OCI-LY3 (cell line): ENCODE results near the gene BRI3BP.

Experiments used
- EZH2phosphoT487 ChIP-seq: fragments of 200-600 bp; shearing (Covaris generic); IDR thresholded peaks from 2 replicates; pipeline ENCODE4 v1.6.1; 2018; ENCODE audit warnings: antibody characterized with exemption, mixed run types, low read depth
- TF ChIP-seq, protein P1 (sequence below): fragments of 200-600, 300-600 bp; sonication (generic); IDR thresholded peaks from 2 replicates; pipeline ENCODE4 v1.5.1; 2014; ENCODE audit warnings: antibody characterized with exemption, low read length, low read depth

- TF ChIP-seq, protein P1, sequence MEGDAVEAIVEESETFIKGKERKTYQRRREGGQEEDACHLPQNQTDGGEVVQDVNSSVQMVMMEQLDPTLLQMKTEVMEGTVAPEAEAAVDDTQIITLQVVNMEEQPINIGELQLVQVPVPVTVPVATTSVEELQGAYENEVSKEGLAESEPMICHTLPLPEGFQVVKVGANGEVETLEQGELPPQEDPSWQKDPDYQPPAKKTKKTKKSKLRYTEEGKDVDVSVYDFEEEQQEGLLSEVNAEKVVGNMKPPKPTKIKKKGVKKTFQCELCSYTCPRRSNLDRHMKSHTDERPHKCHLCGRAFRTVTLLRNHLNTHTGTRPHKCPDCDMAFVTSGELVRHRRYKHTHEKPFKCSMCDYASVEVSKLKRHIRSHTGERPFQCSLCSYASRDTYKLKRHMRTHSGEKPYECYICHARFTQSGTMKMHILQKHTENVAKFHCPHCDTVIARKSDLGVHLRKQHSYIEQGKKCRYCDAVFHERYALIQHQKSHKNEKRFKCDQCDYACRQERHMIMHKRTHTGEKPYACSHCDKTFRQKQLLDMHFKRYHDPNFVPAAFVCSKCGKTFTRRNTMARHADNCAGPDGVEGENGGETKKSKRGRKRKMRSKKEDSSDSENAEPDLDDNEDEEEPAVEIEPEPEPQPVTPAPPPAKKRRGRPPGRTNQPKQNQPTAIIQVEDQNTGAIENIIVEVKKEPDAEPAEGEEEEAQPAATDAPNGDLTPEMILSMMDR: no peak
- no peak for TF ChIP-seq EZH2phosphoT487
Observed at GRCh38 chr12:125028106-125028505, 34.7 kb downstream of the BRI3BP start.
